Nephron (organoid): ENCODE measurements around the gene GMPPA.

Experiments
- H3K27ac Mint-ChIP-seq, 3 experiments: 2 replicates each; pipeline ENCODE4 v1.8.0; 2020; ENCODE audit warnings: mixed read lengths in 3 of 3, mild to moderate bottlenecking in 2 of 3, moderate library complexity in 1 of 3
- H3K27me3 Mint-ChIP-seq: 2 replicates; pipeline ENCODE4 v1.8.0; 2021; ENCODE audit warnings: low read depth, mild to moderate bottlenecking, moderate library complexity, mixed read lengths
- H3K36me3 Mint-ChIP-seq: 2 replicates; pipeline ENCODE4 v1.8.0; 2020; ENCODE audit warnings: low read depth, mixed read lengths
- H3K4me1 Mint-ChIP-seq: 2 replicates; pipeline ENCODE4 v1.8.0; 2020; ENCODE audit warnings: mixed read lengths
- H3K4me3 Mint-ChIP-seq, 3 experiments: 2 replicates each; pipeline ENCODE4 v1.8.0; 2020; ENCODE audit warnings: mild to moderate bottlenecking in 3 of 3, mixed read lengths in 3 of 3, moderate library complexity in 2 of 3
- H3K9me3 Mint-ChIP-seq: 2 replicates; pipeline ENCODE4 v1.8.0; 2020; ENCODE audit warnings: mixed read lengths
- CTCF ChIP-seq, 3 experiments: fragments of 200-600 bp; sonication (generic); IDR thresholded peaks; one replicate each; pipeline ENCODE4 v1.5.0; 2021; ENCODE audit warnings: antibody characterized with exemption in 3 of 3; ENCODE audit not compliant: unreplicated experiment in 3 of 3

The GMPPA gene

GRCh38 chr2:219537657-219538488 is 39.2 kb downstream of the GMPPA start:
- peaks cover 4% of the 10 kb centered on the region for H3K27me3 Mint-ChIP-seq
- no peaks in the 10 kb centered on the region for H3K9me3 Mint-ChIP-seq
- TF ChIP-seq CTCF (IDR thresholded peaks at IDR 0.05; ENCODE audit: unreplicated experiment in 3 of 3) = no peak
- peaks cover 21% of the 10 kb centered on the region for H3K4me1 Mint-ChIP-seq
- no peak overlapping the region for H3K4me3 Mint-ChIP-seq
- peak overlapping the region in 1 of 3 experiments; percentile 80 for H3K27ac Mint-ChIP-seq
- peaks cover 12% of the 10 kb centered on the region for H3K36me3 Mint-ChIP-seq

GRCh38 chr2:219538504-219538951 is 39.8 kb downstream of the GMPPA start:
- Mint-ChIP-seq H3K9me3 (no peaks in the 10 kb centered on the region), H3K4me1 (peaks cover 22% of the 10 kb centered on the region), H3K4me3 (peak overlapping the region; percentile 59 to 66 (median 63)), H3K27ac (peak overlapping the region; percentile 73 to 82 (median 80)), H3K27me3 (peaks cover 4% of the 10 kb centered on the region), H3K36me3 (peaks cover 12% of the 10 kb centered on the region)
- no peak for TF ChIP-seq CTCF (IDR thresholded peaks at IDR 0.05; ENCODE audit: unreplicated experiment in 3 of 3)

DNA sequence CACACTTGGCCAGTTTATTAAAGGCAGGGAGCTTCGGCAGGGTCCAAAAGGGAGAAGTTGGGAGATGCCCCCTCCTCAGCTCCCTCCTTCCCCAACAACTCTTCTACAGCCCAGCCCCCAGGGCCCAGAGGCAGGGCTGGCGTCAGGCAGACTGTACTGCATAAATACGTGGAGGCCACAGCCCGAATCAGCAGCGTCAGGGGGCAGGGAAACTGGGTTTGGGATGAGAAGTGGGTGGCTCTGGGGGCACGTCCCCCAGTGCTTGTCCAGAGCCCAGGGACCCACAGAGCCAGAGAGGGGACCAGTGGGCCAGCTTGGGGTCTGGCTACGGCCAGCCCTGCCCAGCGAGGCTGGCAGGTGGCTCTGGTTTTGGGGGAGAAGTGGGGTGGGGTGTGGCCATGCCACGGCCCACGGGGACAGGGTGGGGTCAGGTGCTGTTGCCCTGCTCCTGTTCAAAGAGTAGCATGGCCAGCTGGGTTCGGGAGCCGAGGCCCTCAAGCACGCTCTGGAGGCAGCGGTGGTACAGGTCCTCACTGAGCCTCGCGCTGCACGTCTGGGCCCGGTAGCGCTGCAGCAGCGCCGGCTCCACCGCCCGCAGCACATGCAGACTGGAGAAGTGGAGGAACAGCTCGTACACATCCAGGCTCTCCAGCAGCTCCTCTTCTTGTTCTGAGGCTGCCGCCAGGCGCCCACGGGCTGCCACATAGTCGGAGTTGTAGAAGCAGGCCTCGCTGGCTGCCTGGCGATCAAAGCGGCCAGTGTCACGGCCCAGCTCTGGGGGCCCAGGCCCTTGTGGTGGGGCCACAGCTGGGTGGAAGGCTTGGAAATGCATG is 40.5 kb downstream of the GMPPA start:
- TF ChIP-seq CTCF (IDR thresholded peaks at IDR 0.05; ENCODE audit: unreplicated experiment in 3 of 3) = no peak

DNA sequence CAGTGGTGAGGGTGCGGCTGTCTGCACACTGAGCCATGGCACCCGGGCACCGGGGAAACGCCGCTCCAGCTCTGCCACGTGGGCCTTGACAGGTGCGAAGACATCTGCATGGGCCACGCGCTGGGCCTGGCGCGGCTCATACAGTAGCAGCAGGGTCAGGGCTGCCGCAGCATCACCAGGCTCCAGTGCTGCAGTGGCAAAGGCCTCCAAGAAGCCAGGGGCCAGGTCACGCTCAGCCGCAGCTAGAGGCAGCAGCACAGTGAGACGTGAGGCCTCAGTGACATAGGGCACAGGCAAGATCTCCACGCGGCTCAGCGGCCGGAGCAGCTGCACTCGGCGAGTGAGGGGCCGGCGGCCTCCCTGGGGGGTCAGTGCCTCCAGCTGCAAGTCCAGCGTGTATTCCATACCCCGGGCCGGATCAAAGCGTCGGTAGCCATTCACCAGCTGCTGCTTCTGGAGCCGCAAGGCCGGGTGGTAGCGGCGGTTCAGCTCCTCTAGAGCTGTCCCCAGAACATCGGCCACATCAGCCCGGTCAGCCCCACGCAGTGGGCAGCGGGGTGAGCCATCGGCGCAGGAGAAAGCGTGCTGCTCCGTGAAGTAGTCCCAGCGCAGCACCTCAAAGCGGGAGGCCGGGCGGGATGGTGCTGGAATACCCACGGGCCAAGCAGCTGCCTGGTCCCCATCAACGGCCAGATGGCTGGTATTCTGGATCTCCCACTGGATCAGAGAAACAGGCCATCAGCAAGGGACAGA is 41.4 kb downstream of the GMPPA start:
- Mint-ChIP-seq H3K4me1 (peaks cover 32% of the 10 kb centered on the region), H3K36me3 (peaks cover 12% of the 10 kb centered on the region), H3K9me3 (no peaks in the 10 kb centered on the region), H3K27me3 (peaks cover 9% of the 10 kb centered on the region), H3K27ac (no peak overlapping the region), H3K4me3 (peak overlapping the region in 1 of 3 experiments; percentile 34)
- no peak for TF ChIP-seq CTCF (IDR thresholded peaks at IDR 0.05; ENCODE audit: unreplicated experiment in 3 of 3)

More for the DNA sequence above, 40.5 kb downstream of the GMPPA start:
- no peaks in the 10 kb centered on the region for H3K9me3 Mint-ChIP-seq
- peaks cover 12% of the 10 kb centered on the region for H3K36me3 Mint-ChIP-seq
- peak overlapping the region; percentile 59 to 66 (median 63) for H3K4me3 Mint-ChIP-seq
- H3K4me1 Mint-ChIP-seq = peaks cover 23% of the 10 kb centered on the region
- peak overlapping the region; percentile 73 to 82 (median 80) for H3K27ac Mint-ChIP-seq
- H3K27me3 Mint-ChIP-seq = peaks cover 4% of the 10 kb centered on the region

DNA sequence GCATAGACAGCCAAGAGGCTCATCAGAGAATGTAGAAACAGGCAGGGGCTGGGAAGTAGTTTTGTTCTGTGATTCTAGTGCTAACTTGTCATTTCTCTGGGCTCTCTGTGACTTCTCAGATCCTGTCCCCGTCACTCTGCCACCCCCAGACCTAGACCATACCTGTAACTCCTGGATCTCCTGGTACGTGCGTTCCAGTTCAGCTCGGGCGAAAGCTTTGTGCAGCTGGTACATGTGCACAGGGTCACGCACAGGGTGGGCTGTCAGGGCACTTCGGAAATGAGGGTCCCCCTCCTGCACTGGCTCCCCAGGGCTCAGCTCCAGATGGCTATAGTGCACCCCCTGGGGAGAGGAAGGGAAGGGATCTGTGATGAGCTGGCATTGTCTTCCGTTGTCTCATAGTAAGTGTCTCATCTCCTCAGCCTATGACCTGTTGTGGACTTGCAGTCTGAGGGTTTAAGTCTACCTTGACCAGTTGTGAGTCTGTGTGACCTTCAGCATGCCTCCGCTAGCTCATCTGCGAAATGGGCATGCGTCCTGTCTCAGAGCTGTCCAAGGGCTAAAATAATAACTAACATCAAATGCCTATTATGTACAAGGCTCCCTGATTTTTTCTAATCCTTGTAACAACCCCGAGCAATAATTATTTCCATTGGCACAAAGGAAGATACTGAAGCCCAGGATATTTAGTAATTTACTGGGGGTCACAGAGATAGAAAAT is 42.3 kb downstream of the GMPPA start:
- Mint-ChIP-seq H3K27ac (no peak overlapping the region), H3K4me3 (peak overlapping the region in 2 of 3 experiments; percentile 66 to 89), H3K36me3 (peaks cover 12% of the 10 kb centered on the region), H3K27me3 (peaks cover 10% of the 10 kb centered on the region), H3K4me1 (peaks cover 38% of the 10 kb centered on the region), H3K9me3 (no peaks in the 10 kb centered on the region)
- no peak for TF ChIP-seq CTCF (IDR thresholded peaks at IDR 0.05; ENCODE audit: unreplicated experiment in 3 of 3)
